Activated CD8-positive, alpha-beta T cell treated with anti-CD3 and anti-CD28 coated beads, Interleukin-2, amount 10 ng/mL, durations not matched to agents 7 days and 5 days (primary cell): ENCODE measurements around the gene ZNF628. TPM values are rescaled to one million over a fixed set of nuclear protein-coding genes. Genes with fewer than 3 reads are reported as not detected.
A peak's percentile ranks its signal among the peaks of the same experiment; 100 is the strongest.

ENCODE experiments used
- ATAC-seq: fragments of 150-1000 bp; cut with Tn5 transposase; one replicate; pipeline ENCODE4 v1.10.0; 2021; ENCODE audit warnings: moderate library complexity
- CTCF ChIA-PET: fragments of 350-600 bp; sonication (Branson Sonifier 250); formaldehyde crosslinking; loops from one replicate; lab custom pipeline; 2021; ENCODE audit warnings: antibody characterized with exemption; lab: Charles Lee
- POLR2A ChIA-PET: fragments of 350-600 bp; sonication (Branson Sonifier 250); formaldehyde crosslinking; loops from one replicate; lab custom pipeline; 2021; ENCODE audit warnings: antibody characterized with exemption; lab: Charles Lee
- DNase-seq: peaks from one replicate; pipeline ENCODE4 v3.0.0-alpha.2; 2020
- H3K27ac Mint-ChIP-seq: one replicate; pipeline ENCODE4 v1.8.0; 2021; ENCODE audit warnings: mild to moderate bottlenecking, mixed read lengths
- H3K27me3 Mint-ChIP-seq: one replicate; pipeline ENCODE4 v1.8.0; 2021; ENCODE audit warnings: low read depth, mixed read lengths
- H3K36me3 Mint-ChIP-seq: one replicate; pipeline ENCODE4 v1.8.0; 2021; ENCODE audit warnings: low read depth, mixed read lengths
- H3K4me1 Mint-ChIP-seq: one replicate; pipeline ENCODE4 v1.8.0; 2021; ENCODE audit warnings: low read depth, mixed read lengths
- H3K4me3 Mint-ChIP-seq: one replicate; pipeline ENCODE4 v1.8.0; 2021; ENCODE audit warnings: mild to moderate bottlenecking, mixed read lengths
- H3K9me3 Mint-ChIP-seq: one replicate; pipeline ENCODE4 v1.8.0; 2022; ENCODE audit warnings: mixed read lengths; ENCODE audit not compliant: insufficient read depth
- total RNA-seq, 2 experiments: library from RNA; stranded (reverse); gene quantifications; one replicate each; pipeline ENCODE4 v1.2.3, GENCODE V29; 2021

ZNF628 gene
- total RNA-seq, 2 experiments from 2014 or later, result 10.2 to 11.6 TPM

DNA sequence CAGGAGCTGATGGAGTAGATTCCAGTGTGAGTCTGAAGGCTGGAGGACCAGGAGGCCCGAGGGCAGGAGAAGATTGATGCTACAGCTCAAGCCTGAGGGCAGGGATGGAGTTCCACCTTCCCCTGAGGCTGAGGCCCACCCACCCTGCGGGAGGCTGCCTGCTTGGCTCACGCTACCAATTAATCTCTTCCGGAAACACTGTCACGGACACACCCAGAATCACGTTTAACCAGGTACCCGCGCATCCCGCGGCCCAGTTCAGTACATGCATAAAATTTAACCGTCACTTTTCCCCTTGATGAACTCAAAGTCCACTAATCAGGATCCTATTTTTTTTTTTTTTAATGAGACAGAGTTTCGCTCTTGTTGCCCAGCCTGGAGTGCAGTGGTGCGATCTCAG, 5.2 kb upstream of the ZNF628 start:
- ATAC-seq (no peak), DNase-seq (no peak)
- H3K27me3 Mint-ChIP-seq, result no peaks in the 10 kb centered on the region
- POLR2A ChIA-PET, result interaction anchor here (0.7 kb wide), 1 partner anchor 16 kb away, joined by 4 read pairs; no protein-coding TSS in a partner anchor
- no peak overlapping the region for H3K27ac Mint-ChIP-seq
- H3K4me3 Mint-ChIP-seq, result no peak overlapping the region
- H3K36me3 Mint-ChIP-seq, result no peaks in the 10 kb centered on the region
- no peaks in the 10 kb centered on the region for H3K9me3 Mint-ChIP-seq
- peaks cover 19% of the 10 kb centered on the region for H3K4me1 Mint-ChIP-seq
- CTCF ChIA-PET, result interaction anchor here (0.8 to 1.4 kb wide), 4 partner anchors 10 to 34 kb away, joined by 3 to 10 read pairs (median 3); partner anchors contain the start of gene ISOC2

DNA sequence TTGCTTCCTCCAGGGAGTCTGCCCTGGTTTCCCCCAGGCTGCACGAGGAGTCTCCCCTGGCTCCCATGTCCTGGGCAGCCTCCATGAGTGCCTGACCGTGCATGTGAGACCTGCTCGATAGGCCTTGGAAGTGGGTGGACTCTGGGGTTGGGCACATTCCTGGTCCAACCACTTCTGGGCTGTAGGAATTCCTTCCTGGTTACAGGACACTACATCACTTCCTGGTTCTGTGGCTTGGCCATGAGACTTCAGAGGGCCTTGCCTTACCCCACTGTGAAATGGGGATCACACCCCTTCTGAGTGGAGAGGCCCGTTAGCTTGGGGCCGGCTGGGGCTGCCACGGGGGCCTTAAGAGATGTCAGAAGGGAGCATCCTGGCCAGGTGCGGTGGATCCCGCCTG, 4.0 kb upstream of the ZNF628 start:
- H3K27me3 Mint-ChIP-seq, result no peaks in the 10 kb centered on the region
- ATAC-seq (no peak), DNase-seq (no peak)
- H3K4me3 Mint-ChIP-seq, result no peak overlapping the region
- CTCF ChIA-PET, result interaction anchor here (6.1 kb wide), 1 partner anchor 32 kb away, joined by 48 read pairs; no protein-coding TSS in a partner anchor
- peaks cover 22% of the 10 kb centered on the region for H3K4me1 Mint-ChIP-seq
- H3K9me3 Mint-ChIP-seq, result no peaks in the 10 kb centered on the region
- POLR2A ChIA-PET, result no interaction called here
- no peaks in the 10 kb centered on the region for H3K36me3 Mint-ChIP-seq
- no peak overlapping the region for H3K27ac Mint-ChIP-seq

DNA sequence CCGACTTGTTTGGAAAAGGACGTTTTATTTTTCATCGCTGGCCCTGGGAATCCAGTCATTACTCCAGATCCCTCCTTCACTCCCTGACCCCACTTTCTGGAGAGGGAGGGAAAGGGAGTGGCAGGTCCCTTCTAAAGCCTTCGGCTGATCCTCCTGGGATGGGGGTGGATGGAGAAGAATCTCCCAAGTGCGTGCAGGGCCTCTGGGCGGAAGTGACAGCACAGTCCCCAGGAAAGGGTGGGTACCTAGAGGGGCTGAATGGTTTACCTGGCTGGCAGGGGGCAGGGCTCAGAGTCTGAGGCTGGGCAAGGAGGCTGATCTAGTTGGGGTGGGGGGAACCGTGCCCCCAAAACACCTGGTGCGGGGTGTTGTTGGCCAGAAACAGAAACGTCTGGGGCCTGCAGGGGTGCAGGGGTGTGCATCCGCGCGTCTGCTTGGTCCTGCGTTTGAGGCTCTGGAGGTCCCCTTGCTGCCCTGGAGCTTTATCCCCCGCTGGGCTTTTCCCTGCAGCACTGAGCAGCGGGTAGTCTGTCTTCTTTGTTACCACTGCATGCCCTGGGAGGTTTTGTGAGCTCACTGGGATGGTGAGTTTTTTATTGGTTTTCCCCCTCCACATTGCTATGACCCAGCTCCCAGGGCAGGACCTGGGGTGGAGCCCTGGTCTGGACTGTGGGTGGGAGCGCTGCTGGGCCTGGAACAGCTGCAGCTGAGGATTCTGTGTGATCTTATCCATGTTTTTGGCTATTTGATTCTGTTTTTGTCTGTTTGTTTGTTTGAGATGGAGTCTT, 3.0 kb upstream of the ZNF628 start:
- ChIA-PET CTCF (interaction anchor here (1.0 to 6.1 kb wide), 3 partner anchors 20 to 333 kb away, joined by 3 to 48 read pairs (median 3); no protein-coding TSS in a partner anchor), POLR2A (no interaction called here)
- Mint-ChIP-seq H3K4me1 (peaks cover 28% of the 10 kb centered on the region), H3K27ac (no peak overlapping the region), H3K9me3 (no peaks in the 10 kb centered on the region), H3K4me3 (no peak overlapping the region), H3K27me3 (no peaks in the 10 kb centered on the region), H3K36me3 (no peaks in the 10 kb centered on the region)
- no peak for ATAC-seq
- no peak for DNase-seq

DNA sequence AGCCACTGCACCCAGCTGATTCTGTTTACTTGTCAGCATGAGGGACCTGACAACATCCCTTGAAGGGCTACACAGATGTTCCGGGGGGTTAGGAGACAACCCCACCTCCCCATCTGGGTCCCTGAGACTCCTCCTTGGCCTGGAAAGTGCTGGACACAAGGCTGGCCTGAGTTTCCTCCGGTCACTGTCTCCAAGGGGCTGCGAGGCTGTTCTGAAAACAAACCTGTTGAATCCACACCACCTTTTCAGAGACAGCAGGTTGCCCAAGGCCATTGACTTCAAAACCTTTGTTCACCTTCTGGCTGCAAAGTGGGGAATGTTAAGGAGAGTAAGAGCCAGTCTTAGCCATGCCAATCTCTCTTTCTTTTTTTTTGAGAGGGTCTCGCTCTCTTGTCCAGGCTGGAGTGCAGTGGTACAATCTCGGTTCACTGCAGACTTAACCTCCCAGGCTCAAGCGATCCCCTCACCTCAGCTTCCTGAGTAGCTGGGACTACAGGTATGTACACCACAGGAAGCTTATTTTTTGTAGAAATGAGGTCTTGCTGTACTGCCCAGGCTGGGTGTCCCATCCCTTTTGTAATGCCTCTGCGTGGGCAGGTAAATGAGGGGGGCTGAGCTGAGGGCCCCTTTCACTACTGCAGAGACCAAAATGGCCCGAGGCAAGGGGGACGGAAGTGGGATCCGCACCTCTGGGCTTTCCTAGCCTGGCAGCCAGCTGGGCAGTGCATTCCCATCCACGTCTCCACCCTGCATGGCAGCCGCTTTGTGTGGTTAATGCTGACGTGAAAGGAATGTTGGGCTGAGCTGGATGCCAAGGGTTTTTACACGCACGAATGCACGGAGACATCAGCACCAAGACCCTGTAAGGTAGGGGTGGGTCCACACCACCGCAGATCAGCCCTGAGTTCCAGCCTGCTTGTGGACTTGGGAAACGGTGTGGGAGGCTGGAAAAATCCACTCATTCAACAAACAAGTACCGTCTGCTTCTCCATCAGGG, 1.9 kb upstream of the ZNF628 start:
- Mint-ChIP-seq H3K4me1 (peaks cover 40% of the 10 kb centered on the region), H3K27ac (no peak overlapping the region), H3K4me3 (peak overlapping the region; percentile 22), H3K9me3 (no peaks in the 10 kb centered on the region), H3K27me3 (no peaks in the 10 kb centered on the region), H3K36me3 (peaks cover 2% of the 10 kb centered on the region)
- POLR2A ChIA-PET, result interaction anchor here (2.6 kb wide), 1 partner anchor 11 kb away, joined by 12 read pairs; the partner anchor contains the start of gene NAT14
- ATAC-seq (no peak), DNase-seq (no peak)
- CTCF ChIA-PET, result interaction anchor here (1.0 to 6.1 kb wide), 3 partner anchors 21 to 334 kb away, joined by 3 to 48 read pairs (median 3); no protein-coding TSS in a partner anchor

DNA sequence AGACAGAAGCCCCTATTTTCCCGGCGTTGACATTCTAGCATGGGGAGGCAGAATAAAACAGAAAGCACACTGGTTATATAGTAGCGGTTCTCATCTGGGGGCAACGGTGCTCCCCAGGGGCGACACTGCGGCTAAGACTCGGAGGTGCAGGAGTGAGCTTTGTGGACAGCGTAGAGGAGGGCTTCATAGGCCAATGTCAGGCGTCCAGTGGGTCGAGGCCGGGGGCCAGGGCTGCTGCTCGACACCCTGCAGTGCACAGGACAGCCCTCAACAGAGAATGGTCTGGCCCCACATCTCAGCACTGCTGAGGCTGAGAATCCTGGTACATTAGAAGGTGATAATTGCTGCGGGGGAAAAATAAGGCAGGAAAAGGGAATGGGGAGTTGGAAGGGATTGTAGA, 1.5 kb downstream of the ZNF628 start:
- Mint-ChIP-seq H3K4me1 (peaks cover 45% of the 10 kb centered on the region), H3K4me3 (peak overlapping the region; percentile 91), H3K27me3 (no peaks in the 10 kb centered on the region), H3K27ac (peak overlapping the region; percentile 21), H3K9me3 (no peaks in the 10 kb centered on the region), H3K36me3 (peaks cover 2% of the 10 kb centered on the region)
- DNase-seq (no peak), ATAC-seq (no peak)
- CTCF ChIA-PET, result interaction anchor here (6.1 kb wide), 1 partner anchor 26 kb away, joined by 48 read pairs; no protein-coding TSS in a partner anchor
- POLR2A ChIA-PET, result no interaction called here

DNA sequence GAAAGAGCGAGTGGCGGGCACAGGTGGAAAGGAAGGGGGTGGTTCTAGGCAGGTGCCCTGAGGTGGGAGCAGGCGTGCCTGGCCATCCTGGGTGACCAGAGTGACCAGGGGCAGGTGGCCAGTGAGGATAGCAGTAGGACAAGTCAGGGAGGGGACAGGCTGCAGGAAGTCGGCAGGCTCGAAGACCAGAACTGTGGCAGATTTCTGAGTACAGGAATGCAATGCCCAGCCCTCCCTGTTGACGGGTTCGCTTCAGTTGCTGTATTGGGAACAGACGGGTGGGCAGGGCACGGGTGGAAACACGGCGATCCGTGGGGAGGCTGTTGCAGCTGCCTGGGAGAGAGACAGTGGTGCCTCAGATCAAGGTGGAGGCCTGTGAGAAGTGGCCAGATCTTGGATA, 1.9 kb downstream of the ZNF628 start:
- Mint-ChIP-seq H3K27ac (no peak overlapping the region), H3K4me3 (peak overlapping the region; percentile 91), H3K27me3 (no peaks in the 10 kb centered on the region), H3K4me1 (peaks cover 45% of the 10 kb centered on the region), H3K36me3 (peaks cover 2% of the 10 kb centered on the region), H3K9me3 (no peaks in the 10 kb centered on the region)
- POLR2A ChIA-PET, result no interaction called here
- DNase-seq (no peak), ATAC-seq (no peak)
- CTCF ChIA-PET, result interaction anchor here (1.7 to 6.1 kb wide), 2 partner anchors 11 to 26 kb away, joined by 8 to 48 read pairs; no protein-coding TSS in a partner anchor

DNA sequence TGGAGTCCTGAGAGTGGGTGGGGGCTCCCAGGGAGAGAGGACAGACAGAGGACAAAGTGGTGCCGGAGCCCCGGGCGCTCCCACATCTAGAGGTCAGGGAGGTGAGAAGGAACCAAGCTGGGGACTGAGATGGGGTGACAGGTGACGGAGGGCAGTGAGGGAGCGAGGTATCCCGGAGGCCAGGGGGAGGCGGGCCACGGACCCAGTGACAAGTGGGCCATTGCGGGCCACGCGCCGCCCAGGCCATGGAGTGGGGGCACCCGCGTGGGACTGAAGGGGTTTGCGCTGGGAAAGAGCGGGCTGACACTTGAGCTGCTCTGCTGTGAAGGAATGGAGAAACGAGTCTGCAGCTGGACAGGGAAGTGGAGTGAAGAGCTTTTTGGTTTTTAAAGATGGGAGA, 2.6 kb downstream of the ZNF628 start:
- POLR2A ChIA-PET, result no interaction called here
- no peaks in the 10 kb centered on the region for H3K9me3 Mint-ChIP-seq
- peaks cover 45% of the 10 kb centered on the region for H3K4me1 Mint-ChIP-seq
- ATAC-seq (no peak), DNase-seq (no peak)
- CTCF ChIA-PET, result interaction anchor here (1.7 kb wide), 1 partner anchor 12 kb away, joined by 8 read pairs; no protein-coding TSS in a partner anchor
- H3K27ac Mint-ChIP-seq, result no peak overlapping the region
- no peak overlapping the region for H3K4me3 Mint-ChIP-seq
- no peaks in the 10 kb centered on the region for H3K27me3 Mint-ChIP-seq
- peaks cover 2% of the 10 kb centered on the region for H3K36me3 Mint-ChIP-seq

DNA sequence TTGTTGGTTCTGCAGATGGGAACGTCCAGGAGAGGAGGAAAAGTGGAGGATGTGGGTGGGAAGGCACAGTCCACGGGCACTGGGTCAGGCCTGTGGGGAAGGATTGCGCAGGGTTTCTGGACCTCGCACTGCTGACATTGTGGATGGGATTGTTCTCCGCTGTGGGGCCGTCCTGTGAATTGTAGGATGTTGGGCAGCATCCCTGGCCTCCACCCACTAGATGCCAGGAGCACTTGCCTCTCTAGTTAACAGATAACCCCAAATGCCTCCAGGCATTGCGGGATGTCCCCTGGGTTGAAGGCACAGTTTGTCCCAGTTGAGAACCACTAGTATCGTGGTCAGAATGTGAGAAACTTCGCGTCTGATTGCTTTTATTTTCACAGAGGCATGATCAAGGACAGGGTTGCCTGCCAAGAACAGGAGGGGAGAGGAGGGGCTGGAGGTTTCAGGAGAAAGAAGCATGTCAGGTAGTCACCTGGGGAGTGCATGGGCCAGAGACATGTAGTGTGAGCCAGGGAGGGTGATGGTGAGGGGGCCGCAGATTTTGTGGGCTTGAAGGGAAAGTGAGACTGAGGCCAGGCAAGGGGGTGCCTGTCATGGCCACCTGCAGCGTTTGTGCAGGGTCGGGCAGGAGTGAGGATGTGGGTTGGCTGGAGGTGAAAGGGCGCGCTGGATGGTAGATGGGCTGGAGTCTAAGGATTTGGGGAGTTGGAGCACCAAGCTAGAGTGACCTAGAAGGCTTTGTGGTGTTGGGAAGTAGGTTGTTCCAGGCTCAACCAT, 3.2 kb downstream of the ZNF628 start:
- ATAC-seq, result no peak
- H3K4me3 Mint-ChIP-seq, result no peak overlapping the region
- no peaks in the 10 kb centered on the region for H3K9me3 Mint-ChIP-seq
- H3K4me1 Mint-ChIP-seq, result peaks cover 43% of the 10 kb centered on the region
- ChIA-PET CTCF (interaction anchor here (1.7 kb wide), 1 partner anchor 12 kb away, joined by 8 read pairs; no protein-coding TSS in a partner anchor), POLR2A (no interaction called here)
- no peak for DNase-seq
- peaks cover 2% of the 10 kb centered on the region for H3K36me3 Mint-ChIP-seq
- peak overlapping the region; percentile 27 for H3K27ac Mint-ChIP-seq
- H3K27me3 Mint-ChIP-seq, result no peaks in the 10 kb centered on the region

DNA sequence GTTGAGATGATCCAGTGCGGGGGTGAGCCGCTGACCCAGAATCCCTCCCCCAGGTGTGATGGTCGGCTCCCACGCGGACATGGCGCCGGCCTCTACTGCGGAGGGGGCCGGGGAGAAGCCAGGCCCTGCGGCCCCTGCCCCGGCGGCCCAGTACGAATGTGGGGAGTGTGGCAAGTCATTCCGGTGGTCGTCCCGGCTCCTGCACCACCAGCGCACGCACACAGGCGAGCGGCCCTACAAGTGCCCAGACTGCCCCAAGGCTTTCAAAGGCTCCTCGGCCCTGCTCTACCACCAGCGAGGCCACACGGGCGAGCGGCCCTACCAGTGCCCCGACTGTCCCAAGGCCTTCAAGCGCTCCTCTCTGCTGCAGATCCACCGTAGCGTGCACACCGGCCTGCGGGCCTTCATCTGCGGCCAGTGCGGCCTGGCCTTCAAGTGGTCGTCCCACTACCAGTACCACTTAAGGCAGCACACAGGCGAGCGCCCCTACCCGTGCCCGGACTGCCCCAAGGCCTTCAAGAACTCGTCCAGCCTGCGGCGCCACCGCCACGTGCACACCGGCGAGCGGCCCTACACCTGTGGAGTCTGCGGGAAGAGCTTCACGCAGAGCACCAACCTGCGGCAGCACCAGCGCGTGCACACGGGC, 4.9 kb downstream of the ZNF628 start:
- H3K27ac Mint-ChIP-seq, result no peak overlapping the region
- POLR2A ChIA-PET, result no interaction called here
- H3K27me3 Mint-ChIP-seq, result no peaks in the 10 kb centered on the region
- H3K4me3 Mint-ChIP-seq, result no peak overlapping the region
- H3K4me1 Mint-ChIP-seq, result peaks cover 34% of the 10 kb centered on the region
- no peaks in the 10 kb centered on the region for H3K9me3 Mint-ChIP-seq
- DNase-seq (no peak), ATAC-seq (no peak)
- CTCF ChIA-PET, result no interaction called here
- peaks cover 2% of the 10 kb centered on the region for H3K36me3 Mint-ChIP-seq

DNA sequence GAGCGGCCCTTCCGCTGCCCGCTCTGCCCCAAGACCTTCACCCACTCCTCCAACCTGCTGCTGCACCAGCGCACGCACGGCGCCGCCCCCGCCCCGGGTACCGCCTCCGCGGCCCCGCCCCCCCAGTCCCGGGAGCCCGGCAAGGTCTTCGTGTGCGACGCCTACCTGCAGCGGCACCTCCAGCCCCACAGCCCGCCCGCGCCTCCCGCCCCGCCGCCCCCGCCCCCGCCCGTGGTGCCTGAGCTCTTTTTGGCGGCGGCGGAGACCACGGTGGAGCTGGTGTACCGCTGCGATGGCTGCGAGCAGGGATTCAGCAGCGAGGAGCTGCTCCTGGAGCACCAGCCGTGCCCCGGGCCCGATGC, 5.4 kb downstream of the ZNF628 start:
- H3K27me3 Mint-ChIP-seq, result no peaks in the 10 kb centered on the region
- no peak overlapping the region for H3K27ac Mint-ChIP-seq
- CTCF ChIA-PET, result no interaction called here
- POLR2A ChIA-PET, result no interaction called here
- DNase-seq (no peak), ATAC-seq (no peak)
- H3K36me3 Mint-ChIP-seq, result peaks cover 2% of the 10 kb centered on the region
- H3K9me3 Mint-ChIP-seq, result no peaks in the 10 kb centered on the region
- no peak overlapping the region for H3K4me3 Mint-ChIP-seq
- H3K4me1 Mint-ChIP-seq, result peaks cover 34% of the 10 kb centered on the region
